Type B pancreatic cell (in vitro differentiated cells): ENCODE data around the gene PES1. TPM values are rescaled to one million over a fixed set of nuclear protein-coding genes. Genes with fewer than 3 reads are reported as not detected.
A peak's percentile ranks its signal among the peaks of the same experiment; 100 is the strongest.

Source experiments
- DNase-seq: peaks from one replicate; pipeline ENCODE4 v3.0.0; 2021; ENCODE audit warnings: mixed read lengths; ENCODE audit not compliant: unreplicated experiment; ENCODE audit errors: extremely low spot score
- H3K27ac Mint-ChIP-seq: 2 replicates; pipeline ENCODE4 v1.8.0; 2021; ENCODE audit warnings: mild to moderate bottlenecking, mixed read lengths
- H3K27me3 Mint-ChIP-seq: 2 replicates; pipeline ENCODE4 v1.8.0; 2021; ENCODE audit warnings: mixed read lengths
- H3K36me3 Mint-ChIP-seq: 2 replicates; pipeline ENCODE4 v1.8.0; 2021; ENCODE audit warnings: mixed read lengths
- H3K4me1 Mint-ChIP-seq: one replicate; pipeline ENCODE4 v1.8.0; 2021; ENCODE audit warnings: mixed read lengths; ENCODE audit not compliant: unreplicated experiment
- H3K4me3 Mint-ChIP-seq: 2 replicates; pipeline ENCODE4 v1.8.0; 2021; ENCODE audit warnings: mild to moderate bottlenecking, mixed read lengths
- H3K9me3 Mint-ChIP-seq: 2 replicates; pipeline ENCODE4 v1.8.0; 2021; ENCODE audit warnings: mixed read lengths
- CTCF ChIP-seq: fragments of 200-600 bp; sonication (generic); conservative IDR thresholded peaks from 2 replicates; pipeline ENCODE4 v1.5.0; 2021; ENCODE audit warnings: antibody characterized with exemption, mild to moderate bottlenecking
- total RNA-seq: library from RNA; stranded (reverse); gene quantifications from 2 replicates; pipeline ENCODE4 v1.2.1, GENCODE V29; 2021; ENCODE audit warnings: low replicate concordance

Gene PES1
- total RNA-seq, 1 donor from 2014 or later, result 77.0 TPM

GRCh38 chr22:30566125-30566524 lies 25.6 kb downstream of the PES1 start:
- no peaks in the 10 kb centered on the region for H3K4me1 Mint-ChIP-seq
- H3K9me3 Mint-ChIP-seq, result no peaks in the 10 kb centered on the region
- peaks cover 15% of the 10 kb centered on the region for H3K27me3 Mint-ChIP-seq
- TF ChIP-seq CTCF, result no peak
- no peak for DNase-seq
- no peak overlapping the region for H3K4me3 Mint-ChIP-seq
- peak overlapping the region; percentile 20 for H3K27ac Mint-ChIP-seq
- H3K36me3 Mint-ChIP-seq, result no peaks in the 10 kb centered on the region

GRCh38 chr22:30565341-30565740 lies 26.4 kb downstream of the PES1 start:
- no peaks in the 10 kb centered on the region for H3K9me3 Mint-ChIP-seq
- no peak overlapping the region for H3K27ac Mint-ChIP-seq
- H3K4me3 Mint-ChIP-seq, result no peak overlapping the region
- H3K36me3 Mint-ChIP-seq, result no peaks in the 10 kb centered on the region
- no peaks in the 10 kb centered on the region for H3K4me1 Mint-ChIP-seq
- H3K27me3 Mint-ChIP-seq, result peaks cover 15% of the 10 kb centered on the region
- no peak for DNase-seq
- no peak for TF ChIP-seq CTCF

GRCh38 chr22:30564761-30565119 lies 27.0 kb downstream of the PES1 start:
- no peak for TF ChIP-seq CTCF
- Mint-ChIP-seq H3K27me3 (peaks cover 12% of the 10 kb centered on the region), H3K36me3 (no peaks in the 10 kb centered on the region), H3K4me3 (no peak overlapping the region), H3K4me1 (peaks cover 3% of the 10 kb centered on the region), H3K9me3 (no peaks in the 10 kb centered on the region), H3K27ac (no peak overlapping the region)
- no peak for DNase-seq

GRCh38 chr22:30564045-30564760 lies 27.5 kb downstream of the PES1 start:
- Mint-ChIP-seq H3K4me3 (no peak overlapping the region), H3K36me3 (no peaks in the 10 kb centered on the region), H3K9me3 (no peaks in the 10 kb centered on the region), H3K27me3 (peaks cover 8% of the 10 kb centered on the region), H3K4me1 (peaks cover 5% of the 10 kb centered on the region), H3K27ac (no peak overlapping the region)
- no peak for TF ChIP-seq CTCF
- no peak for DNase-seq

- Mint-ChIP-seq H3K4me3 (no peak overlapping the region), H3K4me1 (peaks cover 5% of the 10 kb centered on the region), H3K9me3 (no peaks in the 10 kb centered on the region), H3K36me3 (no peaks in the 10 kb centered on the region), H3K27ac (no peak overlapping the region), H3K27me3 (peaks cover 6% of the 10 kb centered on the region)
- no peak for TF ChIP-seq CTCF
- DNase-seq, result no peak
These were observed 29.3 kb downstream of the PES1 start for GRCh38 chr22:30562366-30562765.
